Measurements from ENCODE around the gene CACNA2D3.
A peak's percentile ranks its signal among the peaks of the same experiment; 100 is the strongest.

GRCh38 chr3:54123003-54123775, 837 bp downstream of the CACNA2D3 start:
- TF ChIP-seq EZH2 (IDR thresholded peaks at IDR 0.05; ENCODE audit: insufficient read depth, poor library complexity, severe bottlenecking) (peak; percentile 86), EZH2phosphoT487 (IDR thresholded peaks at IDR 0.05; ENCODE audit: insufficient read depth, low read depth) (0 out of 2 replicates have a peak, but pooled peaks have one; percentile 41)
